HCT116 (cell line): ENCODE results near the gene SLC12A3. TPM values are rescaled to one million over a fixed set of nuclear protein-coding genes. Genes with fewer than 3 reads are reported as not detected.

Experiments used
- ATAC-seq: fragments of 200-7000 bp; cut with Tn5 transposase; 2 replicates; pipeline ENCODE4 v1.9.1; 2020; ENCODE audit warnings: mild to moderate bottlenecking, moderate library complexity
- BruUV-seq: library from RNA; stranded (reverse); fragments of 400-500 nt; replicated peaks from 2 replicates; lab custom pipeline; 2021; lab: Mats Ljungman, UMichigan
- CTCF ChIA-PET: fragments of 300-600 bp; sonication (Branson Sonifier 250); formaldehyde crosslinking; loops from one replicate; lab custom pipeline; 2021; ENCODE audit warnings: antibody characterized with exemption; lab: Charles Lee
- POLR2A ChIA-PET: fragments of 300-600, 350-600 bp; sonication (Branson Sonifier 250); formaldehyde crosslinking; loops from one replicate; lab custom pipeline; 2021; ENCODE audit warnings: antibody characterized with exemption; lab: Charles Lee
- RAD21 ChIA-PET, 2 experiments: fragments of 300-600 bp; sonication (Branson Sonifier 250); formaldehyde crosslinking; loops; one replicate each; lab custom pipeline; 2023; ENCODE audit warnings: low total read pairs in 2 of 2; ENCODE audit not compliant: uncharacterized antibody in 2 of 2, unreplicated experiment in 2 of 2, low non-redundant PET in 1 of 2; lab: Charles Lee
- DNase-seq: peaks from one replicate; pipeline ENCODE4 v3.0.0-alpha.2; 2010; ENCODE audit warnings: low read depth, low spot score
- H2AFZ ChIP-seq: fragments of 200-600 bp; shearing (Covaris generic), sonication (generic); 2 replicates; pipeline ENCODE4 v1.6.1; 2017; ENCODE audit warnings: low read depth, mixed run types, mixed read lengths, antibody characterized with exemption, low read length; ENCODE audit not compliant: poor library complexity, severe bottlenecking
- H3K27ac ChIP-seq: 2 replicates; pipeline ENCODE4 v1.5.1; 2012; ENCODE audit warnings: low read depth, low read length
- H3K27me3 ChIP-seq: fragments of 200-600 bp; sonication (generic); 2 replicates; pipeline ENCODE4 v1.6.1; 2016; ENCODE audit warnings: mixed run types, low read length, mixed read lengths; ENCODE audit not compliant: insufficient read depth
- H3K36me3 ChIP-seq, 2 experiments: fragments of 200-500 bp in 1 of 2; fragments of 200-600 bp in 1 of 2; sonication (Bioruptor generic) in 1 of 2; sonication (generic) in 1 of 2; 2 replicates each; pipeline versions ENCODE4 v1.5.1 to v1.6.1; 2014 to 2016; ENCODE audit warnings: low read length in 2 of 2, inconsistent platforms in 1 of 2, mixed read lengths in 1 of 2, mixed run types in 1 of 2; ENCODE audit not compliant: insufficient read depth in 2 of 2, control insufficient read depth in 1 of 2
- H3K4me1 ChIP-seq, 2 experiments: fragments of 200-600 bp in 1 of 2; sonication (generic) in 1 of 2; 2 replicates each; pipeline versions ENCODE4 v1.5.1 to v1.6.1; 2012 to 2017; ENCODE audit warnings: low read length in 2 of 2, inconsistent platforms in 1 of 2, mild to moderate bottlenecking in 1 of 2, mixed read lengths in 1 of 2, mixed run types in 1 of 2, moderate library complexity in 1 of 2; ENCODE audit not compliant: insufficient read depth in 2 of 2, control insufficient read depth in 1 of 2
- H3K4me2 ChIP-seq: fragments of 200-600 bp; sonication (generic); 2 replicates; pipeline ENCODE4 v1.6.1; 2017; ENCODE audit warnings: mixed run types, low read length, mixed read lengths
- H3K4me3 ChIP-seq, 2 experiments: fragments of 200-600 bp in 1 of 2; sonication (generic) in 1 of 2; replicated peaks in 1 of 2; 2 replicates each; pipeline ENCODE4 v1.5.1; 2011 to 2016; ENCODE audit warnings: low read length in 2 of 2, control low read depth in 1 of 2, low read depth in 1 of 2, mild to moderate bottlenecking in 1 of 2, mixed read lengths in 1 of 2, mixed run types in 1 of 2
- H3K79me2 ChIP-seq: fragments of 200-600 bp; sonication (generic); 2 replicates; pipeline ENCODE4 v1.6.1; 2017; ENCODE audit warnings: mild to moderate bottlenecking, mixed run types, low read length, moderate library complexity, mixed read lengths; ENCODE audit not compliant: insufficient read depth
- H3K9ac ChIP-seq: fragments of 200-600 bp; sonication (generic); 2 replicates; pipeline ENCODE4 v1.6.1; 2016; ENCODE audit warnings: low read length, mixed read lengths
- H3K9me2 ChIP-seq: fragments of 200-600 bp; sonication (generic), shearing (Covaris generic); 2 replicates; pipeline ENCODE4 v1.6.1; 2017; ENCODE audit warnings: mixed run types, mild to moderate bottlenecking, moderate library complexity; ENCODE audit not compliant: insufficient read depth
- H3K9me3 ChIP-seq, 2 experiments: fragments of 200-500 bp in 1 of 2; fragments of 200-600 bp in 1 of 2; sonication (Bioruptor generic) in 1 of 2; sonication (generic) in 1 of 2; 2 replicates each; pipeline ENCODE4 v1.6.1; 2014 to 2017; ENCODE audit warnings: low read length in 2 of 2, mixed read lengths in 2 of 2, inconsistent platforms in 1 of 2, low read depth in 1 of 2, mild to moderate bottlenecking in 1 of 2, mixed run types in 1 of 2, moderate library complexity in 1 of 2; ENCODE audit not compliant: control insufficient read depth in 1 of 2, insufficient read depth in 1 of 2
- H4K20me1 ChIP-seq: fragments of 200-600 bp; sonication (generic), shearing (Covaris generic); 2 replicates; pipeline ENCODE4 v1.6.1; 2017; ENCODE audit warnings: mixed run types, mild to moderate bottlenecking, moderate library complexity; ENCODE audit not compliant: insufficient read depth
- CBX3 ChIP-seq: IDR thresholded peaks from 2 replicates; pipeline ENCODE4 v1.6.1; 2012; ENCODE audit warnings: low read depth
- EGR1 ChIP-seq: IDR thresholded peaks from 2 replicates; pipeline ENCODE4 v1.6.1; 2012; ENCODE audit warnings: low read depth
- ELF1 ChIP-seq: IDR thresholded peaks from 2 replicates; pipeline ENCODE4 v1.6.1; 2012; ENCODE audit warnings: low read depth, borderline replicate concordance
- EZH2 ChIP-seq: fragments of 200-600 bp; sonication (generic); IDR thresholded peaks from 2 replicates; pipeline ENCODE4 v1.6.1; 2017; ENCODE audit warnings: antibody characterized with exemption, mixed run types
- EZH2phosphoT487 ChIP-seq: fragments of 200-600 bp; IDR thresholded peaks from 2 replicates; pipeline ENCODE4 v1.6.1; 2018; ENCODE audit warnings: antibody characterized with exemption, borderline replicate concordance
- FOSL1 ChIP-seq: IDR thresholded peaks from 2 replicates; pipeline ENCODE4 v1.6.1; 2012; ENCODE audit warnings: low read depth
- JUND ChIP-seq: IDR thresholded peaks from 2 replicates; pipeline ENCODE4 v1.6.1; 2012
- POLR2A ChIP-seq: IDR thresholded peaks from 2 replicates; pipeline ENCODE4 v1.7.0; 2011; ENCODE audit warnings: borderline replicate concordance; ENCODE audit not compliant: insufficient read depth, insufficient read length; ENCODE audit errors: extremely low read depth
- POLR2AphosphoS5 ChIP-seq: IDR thresholded peaks from 2 replicates; pipeline ENCODE4 v1.6.1; 2011; ENCODE audit warnings: mild to moderate bottlenecking, low read depth, low read length, moderate library complexity
- RAD21 ChIP-seq: IDR thresholded peaks from 2 replicates; pipeline ENCODE4 v1.6.1; 2012; ENCODE audit warnings: low read depth, mild to moderate bottlenecking
- SP1 ChIP-seq: IDR thresholded peaks from 2 replicates; pipeline ENCODE4 v1.6.1; 2012; ENCODE audit warnings: low read depth
- TCF7L2 ChIP-seq: IDR thresholded peaks from 2 replicates; pipeline ENCODE4 v1.7.0; 2011; ENCODE audit warnings: borderline replicate concordance, inconsistent platforms; ENCODE audit not compliant: insufficient read depth, insufficient read length; ENCODE audit errors: extremely low read depth
- ZNF274 ChIP-seq: fragments of 200-500 bp; sonication (Bioruptor generic); IDR thresholded peaks from 2 replicates; pipeline ENCODE4 v1.6.1; 2014; ENCODE audit warnings: mild to moderate bottlenecking, low read depth, low read length, inconsistent platforms
- intact Hi-C: fragments of 100-400 bp; cut with micrococcal nuclease; formaldehyde crosslinking; loops from 2 replicates; pipeline ENCODE4 v1.10.0; 2022
- total RNA-seq: library from RNA; stranded (reverse); gene quantifications from one replicate; pipeline ENCODE4 v1.2.1, GENCODE V29; 2021; ENCODE audit not compliant: unreplicated experiment
- TF ChIP-seq, protein P1 (sequence below): IDR thresholded peaks from 2 replicates; pipeline ENCODE4 v1.6.1; 2012
- TF ChIP-seq, protein P2 (sequence below), 3 experiments: fragments of 200-600 bp in 1 of 3; sonication (generic) in 1 of 3; IDR thresholded peaks in 2 of 3; conservative IDR thresholded peaks in 1 of 3; 2 replicates each; pipeline ENCODE4 v1.5.1; 2012 to 2017; ENCODE audit warnings: low read depth in 2 of 3, low read length in 2 of 3, antibody characterized with exemption in 1 of 3, borderline replicate concordance in 1 of 3, control low read depth in 1 of 3, mild to moderate bottlenecking in 1 of 3, mixed read lengths in 1 of 3, mixed run types in 1 of 3, moderate library complexity in 1 of 3; ENCODE audit not compliant: insufficient read depth in 1 of 3
- TF ChIP-seq, protein P3 (sequence below): IDR thresholded peaks from 2 replicates; pipeline ENCODE4 v1.6.1; 2011; ENCODE audit warnings: mild to moderate bottlenecking, low read length, moderate library complexity; ENCODE audit not compliant: insufficient replicate concordance; ENCODE audit errors: extremely low read depth
- TF ChIP-seq, protein P4 (sequence below): IDR thresholded peaks from 2 replicates; pipeline ENCODE4 v1.6.1; 2012

The SLC12A3 gene
- total RNA-seq, 1 experiment from 2014 or later: not detected

DNA sequence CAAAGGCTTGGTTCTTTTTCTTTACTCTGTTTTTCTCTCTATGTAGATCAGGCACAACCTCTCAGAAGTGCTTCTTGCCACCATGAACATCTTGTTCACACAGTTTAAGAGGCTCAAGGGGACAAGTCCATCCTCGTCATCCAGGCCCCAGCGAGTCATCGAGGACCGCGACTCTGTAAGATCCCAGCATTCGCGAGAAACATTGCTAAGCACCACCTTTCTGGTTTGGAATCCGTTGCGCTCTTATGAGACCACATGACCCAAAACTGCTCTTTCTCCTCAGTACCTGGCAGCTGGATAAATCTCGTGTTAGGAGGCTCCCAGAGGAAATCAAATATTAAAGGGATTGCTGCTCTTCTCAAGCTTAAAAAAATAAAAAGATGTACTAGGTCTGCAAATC is 23.3 kb upstream of the SLC12A3 start:
- no peaks in the 10 kb centered on the region for H3K79me2 ChIP-seq
- intact Hi-C loops: no loop called here
- DNase-seq (no peak), ATAC-seq (no peak)
- no peaks in the 10 kb centered on the region for H3K9me3 ChIP-seq
- no peaks in the 10 kb centered on the region for H3K27me3 ChIP-seq
- no peaks in the 10 kb centered on the region for H4K20me1 ChIP-seq
- no peak overlapping the region for H3K9ac ChIP-seq
- H3K4me3 ChIP-seq: no peak overlapping the region
- TF ChIP-seq EZH2phosphoT487 (no peak), ZNF274 (no peak), CBX3 (no peak), RAD21 (no peak), SP1 (no peak), FOSL1 (no peak)
- no peak overlapping the region for H3K4me2 ChIP-seq
- ChIA-PET CTCF (no interaction called here), POLR2A (interaction anchor here (0.7 kb wide), 1 partner anchor 48 kb away, joined by 4 read pairs; no protein-coding TSS in a partner anchor), RAD21 (no interaction called here)
- H3K9me2 ChIP-seq: no peaks in the 10 kb centered on the region
- H3K4me1 ChIP-seq: no peaks in the 10 kb centered on the region
- BruUV-seq: no TSS peak
- no peak overlapping the region for H3K27ac ChIP-seq
- peaks cover 23 to 42% of the 10 kb centered on the region in 2 experiments; a peak in 3 of 4 replicates for H3K36me3 ChIP-seq
- no peak overlapping the region for H2AFZ ChIP-seq

DNA sequence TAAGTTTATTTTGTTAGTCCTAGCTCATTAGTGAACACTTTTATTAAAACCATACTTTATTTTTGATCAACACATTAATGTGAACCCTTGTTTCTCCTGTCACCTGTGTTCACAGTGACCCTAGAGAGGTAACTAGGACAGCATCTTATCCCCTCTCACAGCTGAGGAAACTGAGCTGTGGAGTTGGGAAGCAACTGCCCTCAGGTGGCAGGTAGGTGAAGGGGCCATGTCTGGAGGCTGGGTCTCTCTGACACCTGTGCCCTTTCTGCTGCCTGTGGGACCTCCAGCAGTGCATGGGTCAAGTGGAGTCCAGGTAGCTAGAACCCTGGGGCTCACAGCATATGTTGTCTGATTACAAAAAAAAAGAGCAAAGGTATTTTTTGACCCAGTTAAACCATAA is 22.9 kb upstream of the SLC12A3 start:
- ATAC-seq: no peak
- no peak overlapping the region for H3K4me3 ChIP-seq
- no peak overlapping the region for H3K27ac ChIP-seq
- H3K9me2 ChIP-seq: no peaks in the 10 kb centered on the region
- H3K9ac ChIP-seq: no peak overlapping the region
- no peaks in the 10 kb centered on the region for H3K79me2 ChIP-seq
- CTCF ChIA-PET: no interaction called here
- no peak for DNase-seq
- TF ChIP-seq EZH2phosphoT487 (no peak), POLR2AphosphoS5 (no peak), RAD21 (no peak), JUND (no peak), POLR2A (no peak), ZNF274 (no peak), FOSL1 (no peak), EGR1 (no peak), CBX3 (no peak), ELF1 (no peak), TCF7L2 (no peak), EZH2 (no peak)
- TF ChIP-seq, protein P1, sequence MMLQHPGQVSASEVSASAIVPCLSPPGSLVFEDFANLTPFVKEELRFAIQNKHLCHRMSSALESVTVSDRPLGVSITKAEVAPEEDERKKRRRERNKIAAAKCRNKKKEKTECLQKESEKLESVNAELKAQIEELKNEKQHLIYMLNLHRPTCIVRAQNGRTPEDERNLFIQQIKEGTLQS: no peak
- TF ChIP-seq, protein P2, sequence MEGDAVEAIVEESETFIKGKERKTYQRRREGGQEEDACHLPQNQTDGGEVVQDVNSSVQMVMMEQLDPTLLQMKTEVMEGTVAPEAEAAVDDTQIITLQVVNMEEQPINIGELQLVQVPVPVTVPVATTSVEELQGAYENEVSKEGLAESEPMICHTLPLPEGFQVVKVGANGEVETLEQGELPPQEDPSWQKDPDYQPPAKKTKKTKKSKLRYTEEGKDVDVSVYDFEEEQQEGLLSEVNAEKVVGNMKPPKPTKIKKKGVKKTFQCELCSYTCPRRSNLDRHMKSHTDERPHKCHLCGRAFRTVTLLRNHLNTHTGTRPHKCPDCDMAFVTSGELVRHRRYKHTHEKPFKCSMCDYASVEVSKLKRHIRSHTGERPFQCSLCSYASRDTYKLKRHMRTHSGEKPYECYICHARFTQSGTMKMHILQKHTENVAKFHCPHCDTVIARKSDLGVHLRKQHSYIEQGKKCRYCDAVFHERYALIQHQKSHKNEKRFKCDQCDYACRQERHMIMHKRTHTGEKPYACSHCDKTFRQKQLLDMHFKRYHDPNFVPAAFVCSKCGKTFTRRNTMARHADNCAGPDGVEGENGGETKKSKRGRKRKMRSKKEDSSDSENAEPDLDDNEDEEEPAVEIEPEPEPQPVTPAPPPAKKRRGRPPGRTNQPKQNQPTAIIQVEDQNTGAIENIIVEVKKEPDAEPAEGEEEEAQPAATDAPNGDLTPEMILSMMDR (IDR thresholded peaks at IDR 0.05 in 2 of 3, conservative IDR thresholded peaks at IDR 0.05 in 1 of 3; ENCODE audit: borderline replicate concordance in 1 of 3, insufficient read depth in 1 of 3, low read depth in 2 of 3, low read length in 2 of 3): no peak
- TF ChIP-seq, protein P3, sequence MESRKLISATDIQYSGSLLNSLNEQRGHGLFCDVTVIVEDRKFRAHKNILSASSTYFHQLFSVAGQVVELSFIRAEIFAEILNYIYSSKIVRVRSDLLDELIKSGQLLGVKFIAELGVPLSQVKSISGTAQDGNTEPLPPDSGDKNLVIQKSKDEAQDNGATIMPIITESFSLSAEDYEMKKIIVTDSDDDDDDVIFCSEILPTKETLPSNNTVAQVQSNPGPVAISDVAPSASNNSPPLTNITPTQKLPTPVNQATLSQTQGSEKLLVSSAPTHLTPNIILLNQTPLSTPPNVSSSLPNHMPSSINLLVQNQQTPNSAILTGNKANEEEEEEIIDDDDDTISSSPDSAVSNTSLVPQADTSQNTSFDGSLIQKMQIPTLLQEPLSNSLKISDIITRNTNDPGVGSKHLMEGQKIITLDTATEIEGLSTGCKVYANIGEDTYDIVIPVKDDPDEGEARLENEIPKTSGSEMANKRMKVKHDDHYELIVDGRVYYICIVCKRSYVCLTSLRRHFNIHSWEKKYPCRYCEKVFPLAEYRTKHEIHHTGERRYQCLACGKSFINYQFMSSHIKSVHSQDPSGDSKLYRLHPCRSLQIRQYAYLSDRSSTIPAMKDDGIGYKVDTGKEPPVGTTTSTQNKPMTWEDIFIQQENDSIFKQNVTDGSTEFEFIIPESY: no peak
- TF ChIP-seq, protein P4, sequence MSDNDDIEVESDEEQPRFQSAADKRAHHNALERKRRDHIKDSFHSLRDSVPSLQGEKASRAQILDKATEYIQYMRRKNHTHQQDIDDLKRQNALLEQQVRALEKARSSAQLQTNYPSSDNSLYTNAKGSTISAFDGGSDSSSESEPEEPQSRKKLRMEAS: no peak
- intact Hi-C loops: no loop called here
- no peaks in the 10 kb centered on the region for H3K27me3 ChIP-seq
- H3K9me3 ChIP-seq: no peaks in the 10 kb centered on the region
- no TSS peak for BruUV-seq
- RAD21 ChIA-PET: no interaction called here
- no peak overlapping the region for H3K4me2 ChIP-seq
- H2AFZ ChIP-seq: no peak overlapping the region
- POLR2A ChIA-PET: interaction anchor here (0.7 kb wide), 1 partner anchor 49 kb away, joined by 4 read pairs; no protein-coding TSS in a partner anchor
- H3K4me1 ChIP-seq: no peaks in the 10 kb centered on the region
- H3K36me3 ChIP-seq: peaks cover 20 to 38% of the 10 kb centered on the region in 2 experiments; a peak in 3 of 4 replicates
- H4K20me1 ChIP-seq: no peaks in the 10 kb centered on the region
